Vagina (tissue), 2 donors: Measurements from ENCODE around the gene MACROD2.

Source experiments
- CTCF ChIP-seq, 3 experiments: fragments of 450-650 bp in 2 of 3; fragments of 200-600 bp in 1 of 3; sonication (generic) in 1 of 3; IDR thresholded peaks; one replicate each; pipeline ENCODE4 v1.5.1; 2017 to 2019; ENCODE audit warnings: antibody characterized with exemption in 3 of 3, mild to moderate bottlenecking in 2 of 3, moderate library complexity in 2 of 3
- POLR2A ChIP-seq, 2 donors: fragments of 450-650 bp; IDR thresholded peaks; one replicate each; pipeline ENCODE4 v1.6.1; 2017; ENCODE audit warnings: antibody characterized with exemption in 2 of 2, mild to moderate bottlenecking in 2 of 2, moderate library complexity in 2 of 2
- POLR2AphosphoS5 ChIP-seq, 2 donors: sonication (generic); formaldehyde crosslinking; IDR thresholded peaks; one replicate each; pipeline ENCODE4 v1.9.0; 2017; ENCODE audit warnings: antibody characterized with exemption in 2 of 2, mild to moderate bottlenecking in 2 of 2, low read depth in 1 of 2; ENCODE audit not compliant: insufficient read depth in 1 of 2

GRCh38 chr20:15616626-15617025, 1621.3 kb downstream of the MACROD2 start:
- TF ChIP-seq CTCF (IDR thresholded peaks at IDR 0.05) (no peak), POLR2A (IDR thresholded peaks at IDR 0.05) (no peak), POLR2AphosphoS5 (IDR thresholded peaks at IDR 0.05; ENCODE audit: insufficient read depth in 1 of 2, low read depth in 1 of 2) (no peak)
